ENCODE data around the gene DHRS12.

DNA sequence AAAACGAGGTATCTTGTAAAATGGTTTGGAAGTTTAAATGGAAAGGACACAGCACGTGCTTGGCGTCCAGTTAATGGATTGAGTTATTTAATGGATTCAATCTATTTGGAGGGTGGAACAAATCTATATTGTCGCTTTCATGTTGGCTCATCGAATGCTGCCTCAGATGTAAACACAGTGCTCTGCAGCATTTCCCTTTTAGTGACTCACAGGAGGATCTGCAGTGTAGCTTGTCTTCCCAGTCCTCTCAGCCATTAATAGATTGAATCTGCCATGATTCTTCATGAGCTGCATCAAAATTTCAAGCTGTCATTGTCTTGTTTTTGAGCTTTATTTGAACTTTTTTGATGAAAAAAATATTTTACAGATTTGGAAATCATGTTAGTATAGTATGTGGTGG is 44.7 kb downstream of the DHRS12 start:
- TF ChIP-seq, protein P1, sequence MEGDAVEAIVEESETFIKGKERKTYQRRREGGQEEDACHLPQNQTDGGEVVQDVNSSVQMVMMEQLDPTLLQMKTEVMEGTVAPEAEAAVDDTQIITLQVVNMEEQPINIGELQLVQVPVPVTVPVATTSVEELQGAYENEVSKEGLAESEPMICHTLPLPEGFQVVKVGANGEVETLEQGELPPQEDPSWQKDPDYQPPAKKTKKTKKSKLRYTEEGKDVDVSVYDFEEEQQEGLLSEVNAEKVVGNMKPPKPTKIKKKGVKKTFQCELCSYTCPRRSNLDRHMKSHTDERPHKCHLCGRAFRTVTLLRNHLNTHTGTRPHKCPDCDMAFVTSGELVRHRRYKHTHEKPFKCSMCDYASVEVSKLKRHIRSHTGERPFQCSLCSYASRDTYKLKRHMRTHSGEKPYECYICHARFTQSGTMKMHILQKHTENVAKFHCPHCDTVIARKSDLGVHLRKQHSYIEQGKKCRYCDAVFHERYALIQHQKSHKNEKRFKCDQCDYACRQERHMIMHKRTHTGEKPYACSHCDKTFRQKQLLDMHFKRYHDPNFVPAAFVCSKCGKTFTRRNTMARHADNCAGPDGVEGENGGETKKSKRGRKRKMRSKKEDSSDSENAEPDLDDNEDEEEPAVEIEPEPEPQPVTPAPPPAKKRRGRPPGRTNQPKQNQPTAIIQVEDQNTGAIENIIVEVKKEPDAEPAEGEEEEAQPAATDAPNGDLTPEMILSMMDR (IDR thresholded peaks at IDR 0.05), result no peak
- no peak for TF ChIP-seq POLR2A (IDR thresholded peaks at IDR 0.05)

All from adrenal gland (tissue), 5 donors.